Right lobe of liver (tissue), 4 donors: ENCODE data around the gene ATP10A.

Experiments
- POLR2A ChIP-seq: fragments of 450-650 bp; IDR thresholded peaks from one replicate; pipeline ENCODE4 v1.6.1; 2017; ENCODE audit warnings: antibody characterized with exemption, mild to moderate bottlenecking
- TF ChIP-seq, protein P1 (sequence below), 4 donors: fragments of 200-600 bp in 3 of 4; fragments of 450-650 bp in 1 of 4; IDR thresholded peaks; one replicate each; pipeline versions ENCODE4 v1.5.1 to v1.8.0; 2016 to 2022; ENCODE audit warnings: antibody characterized with exemption in 4 of 4, mild to moderate bottlenecking in 2 of 4
- donor health status: DM: no; HTN: no; CAD: no.
- donor health status: DM: no; HTN: no; CAD: no.
- donor health status: DM: no; HTN: yes; CAD: no.

DNA sequence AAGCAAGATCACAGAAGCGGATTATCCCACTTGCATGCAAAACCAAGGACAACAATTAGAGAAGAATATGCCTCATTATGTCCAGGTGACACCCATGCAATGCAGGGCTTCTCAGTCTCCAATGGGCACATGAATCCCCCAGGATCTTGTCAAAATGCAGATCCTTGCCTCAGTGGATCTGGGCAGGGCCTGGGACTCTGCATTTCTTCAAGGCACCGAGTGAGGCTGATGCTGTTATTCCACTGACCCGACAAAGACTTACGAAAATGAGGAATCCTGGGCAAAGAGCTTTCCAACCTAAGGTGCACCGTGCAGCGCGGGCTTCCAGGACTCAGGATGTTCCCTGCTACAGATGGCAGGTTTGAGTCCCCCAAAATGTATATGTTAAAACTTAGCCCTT is 99.2 kb downstream of the ATP10A start:
- TF ChIP-seq, protein P1, sequence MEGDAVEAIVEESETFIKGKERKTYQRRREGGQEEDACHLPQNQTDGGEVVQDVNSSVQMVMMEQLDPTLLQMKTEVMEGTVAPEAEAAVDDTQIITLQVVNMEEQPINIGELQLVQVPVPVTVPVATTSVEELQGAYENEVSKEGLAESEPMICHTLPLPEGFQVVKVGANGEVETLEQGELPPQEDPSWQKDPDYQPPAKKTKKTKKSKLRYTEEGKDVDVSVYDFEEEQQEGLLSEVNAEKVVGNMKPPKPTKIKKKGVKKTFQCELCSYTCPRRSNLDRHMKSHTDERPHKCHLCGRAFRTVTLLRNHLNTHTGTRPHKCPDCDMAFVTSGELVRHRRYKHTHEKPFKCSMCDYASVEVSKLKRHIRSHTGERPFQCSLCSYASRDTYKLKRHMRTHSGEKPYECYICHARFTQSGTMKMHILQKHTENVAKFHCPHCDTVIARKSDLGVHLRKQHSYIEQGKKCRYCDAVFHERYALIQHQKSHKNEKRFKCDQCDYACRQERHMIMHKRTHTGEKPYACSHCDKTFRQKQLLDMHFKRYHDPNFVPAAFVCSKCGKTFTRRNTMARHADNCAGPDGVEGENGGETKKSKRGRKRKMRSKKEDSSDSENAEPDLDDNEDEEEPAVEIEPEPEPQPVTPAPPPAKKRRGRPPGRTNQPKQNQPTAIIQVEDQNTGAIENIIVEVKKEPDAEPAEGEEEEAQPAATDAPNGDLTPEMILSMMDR (IDR thresholded peaks at IDR 0.05): no peak
- no peak for TF ChIP-seq POLR2A
